Upper lobe of left lung (tissue), 4 donors: ENCODE results near the gene PTPRD.

Experiments used
- EP300 ChIP-seq, 4 donors: sonication (generic); formaldehyde crosslinking; IDR thresholded peaks; one replicate each; pipeline ENCODE4 v1.5.1; 2017; ENCODE audit warnings: antibody characterized with exemption in 4 of 4, control low read depth in 2 of 4
- POLR2A ChIP-seq, 4 donors: fragments of 450-650 bp; IDR thresholded peaks; one replicate each; pipeline ENCODE4 v1.5.1; 2016 to 2017; ENCODE audit warnings: antibody characterized with exemption in 4 of 4, mild to moderate bottlenecking in 2 of 4
- POLR2AphosphoS5 ChIP-seq, 2 donors: sonication (generic); formaldehyde crosslinking; IDR thresholded peaks; one replicate each; pipeline ENCODE4 v1.5.1; 2017; ENCODE audit warnings: antibody characterized with exemption in 2 of 2
- TF ChIP-seq, protein P1 (sequence below), 6 experiments: fragments of 450-650 bp in 4 of 6; fragments of 200-600 bp in 2 of 6; sonication (generic) in 2 of 6; IDR thresholded peaks; one replicate each; pipeline ENCODE4 v1.5.1; 2016 to 2019; ENCODE audit warnings: antibody characterized with exemption in 6 of 6

DNA sequence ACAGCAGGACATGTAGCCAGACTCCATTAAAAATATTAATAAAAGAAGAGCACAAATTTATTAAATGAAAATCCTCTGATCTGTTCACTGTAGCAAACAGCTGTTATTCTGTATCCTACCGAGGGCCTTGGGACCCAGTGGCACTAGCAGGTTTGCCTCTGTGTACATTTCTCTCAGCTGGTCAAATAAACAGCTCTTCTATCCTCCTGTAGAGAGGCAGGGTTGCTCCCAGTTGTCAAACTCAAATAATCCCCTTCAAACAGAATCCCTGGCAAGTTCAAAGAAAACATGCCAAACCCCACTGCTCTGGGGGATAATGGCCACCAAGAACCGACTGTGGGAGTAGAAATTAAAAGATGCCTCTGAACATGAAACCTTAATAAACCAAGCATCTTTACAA is 1551.2 kb downstream of the PTPRD start:
- TF ChIP-seq, protein P1, sequence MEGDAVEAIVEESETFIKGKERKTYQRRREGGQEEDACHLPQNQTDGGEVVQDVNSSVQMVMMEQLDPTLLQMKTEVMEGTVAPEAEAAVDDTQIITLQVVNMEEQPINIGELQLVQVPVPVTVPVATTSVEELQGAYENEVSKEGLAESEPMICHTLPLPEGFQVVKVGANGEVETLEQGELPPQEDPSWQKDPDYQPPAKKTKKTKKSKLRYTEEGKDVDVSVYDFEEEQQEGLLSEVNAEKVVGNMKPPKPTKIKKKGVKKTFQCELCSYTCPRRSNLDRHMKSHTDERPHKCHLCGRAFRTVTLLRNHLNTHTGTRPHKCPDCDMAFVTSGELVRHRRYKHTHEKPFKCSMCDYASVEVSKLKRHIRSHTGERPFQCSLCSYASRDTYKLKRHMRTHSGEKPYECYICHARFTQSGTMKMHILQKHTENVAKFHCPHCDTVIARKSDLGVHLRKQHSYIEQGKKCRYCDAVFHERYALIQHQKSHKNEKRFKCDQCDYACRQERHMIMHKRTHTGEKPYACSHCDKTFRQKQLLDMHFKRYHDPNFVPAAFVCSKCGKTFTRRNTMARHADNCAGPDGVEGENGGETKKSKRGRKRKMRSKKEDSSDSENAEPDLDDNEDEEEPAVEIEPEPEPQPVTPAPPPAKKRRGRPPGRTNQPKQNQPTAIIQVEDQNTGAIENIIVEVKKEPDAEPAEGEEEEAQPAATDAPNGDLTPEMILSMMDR (IDR thresholded peaks at IDR 0.05) = no peak
- TF ChIP-seq EP300 (IDR thresholded peaks at IDR 0.05) (no peak), POLR2A (IDR thresholded peaks at IDR 0.05) (no peak), POLR2AphosphoS5 (IDR thresholded peaks at IDR 0.05) (no peak)
